GM12875 (cell line): ENCODE results near the gene GNS.
A peak's percentile ranks its signal among the peaks of the same experiment; 100 is the strongest.
"Not testable (repeated sequence)": the region's sequence is repeated elsewhere in the genome, so short reads cannot be mapped to it uniquely, and the experiment has no call there.

Source experiments
- H3K4me3 ChIP-seq: one replicate; pipeline ENCODE4 v1.5.1; 2011; ENCODE audit warnings: low read depth, low read length, control low read depth
- CTCF ChIP-seq: IDR thresholded peaks from 2 replicates; pipeline ENCODE4 v1.5.1; 2011; ENCODE audit warnings: low read depth, mild to moderate bottlenecking, control low read depth, inconsistent platforms, low read length, moderate library complexity, borderline replicate concordance; ENCODE audit not compliant: insufficient read depth

The GNS gene

GRCh38 chr12:64780132-64780530 is 20.9 kb upstream of the GNS start:
- H3K4me3 ChIP-seq, result peak overlapping the region; percentile 36

GRCh38 chr12:64779354-64779974 is 20.3 kb upstream of the GNS start:
- no peak overlapping the region for H3K4me3 ChIP-seq
- TF ChIP-seq CTCF, result no peak

More at GRCh38 chr12:64780132-64780530, 20.9 kb upstream of the GNS start:
- no peak for TF ChIP-seq CTCF

GRCh38 chr12:64775147-64775736 is 16.0 kb upstream of the GNS start:
- not testable (repeated sequence) for H3K4me3 ChIP-seq

- TF ChIP-seq CTCF, result no peak
- no peak overlapping the region for H3K4me3 ChIP-seq
These were observed 14.2 kb upstream of the GNS start for GRCh38 chr12:64773386-64773785.

- TF ChIP-seq CTCF, result no peak
- H3K4me3 ChIP-seq, result no peak overlapping the region
These were observed 8.3 kb upstream of the GNS start for GRCh38 chr12:64767495-64767894.

- H3K4me3 ChIP-seq, result no peak overlapping the region
- no peak for TF ChIP-seq CTCF
These were observed 1.8 kb upstream of the GNS start for GRCh38 chr12:64760808-64761573.

- peak overlapping the region; percentile 26 for H3K4me3 ChIP-seq
- no peak for TF ChIP-seq CTCF
These were observed 1.4 kb downstream of the GNS start for GRCh38 chr12:64757771-64758170.
